Measurements from ENCODE around the gene FZR1. TPM values are rescaled to one million over a fixed set of nuclear protein-coding genes. Genes with fewer than 3 reads are reported as not detected.

Gene FZR1
- total and polyA plus RNA-seq, 2 of the 8 experiments (the other 6 are each of a cell fraction or from before 2014, with no cell fraction given), result 21.6 to 35.5 TPM

- Histone ChIP-seq H3K36me3 (ENCODE audit: control insufficient read depth in 2 of 4, insufficient read depth in 4 of 4, low read length in 3 of 4) (no peaks in the 10 kb centered on the region; a peak in 2 of 8 replicates), H3K27ac (ENCODE audit: low read depth, low read length) (no peak overlapping the region; the same call in 1 of the 2 replicates), H4K20me1 (replicated peaks in 1 of 2; ENCODE audit: control insufficient read depth in 1 of 2, insufficient read depth in 2 of 2, low read length in 2 of 2) (peaks cover 15 to 26% of the 10 kb centered on the region in 2 experiments), H2BK15ac (ENCODE audit: low read length) (no peak overlapping the region), H3K79me1 (ENCODE audit: low read depth, low read length) (peaks cover 21% of the 10 kb centered on the region), H3K4me1 (replicated peaks in 1 of 4; ENCODE audit: control insufficient read depth in 3 of 4, insufficient read depth in 4 of 4, low read length in 3 of 4) (peaks cover 0 to 9% (median 7%) of the 10 kb centered on the region in 4 experiments; a peak in 3 of 7 replicates), H3K4me2 (ENCODE audit: insufficient read depth in 1 of 2, low read depth in 2 of 2, low read length in 2 of 2) (peak overlapping the region; percentile 95 to 99), H3K18ac (ENCODE audit: extremely low read depth, low read length) (0 out of 2 replicates have a peak overlapping the region, but pooled peaks have one; percentile 19), H4K5ac (ENCODE audit: insufficient read length, low read depth, low read length) (no peak overlapping the region), H3K23ac (ENCODE audit: insufficient read length) (peak overlapping the region; percentile 28), H3K56ac (replicated peaks; ENCODE audit: insufficient read length, low read depth, low read length) (no peak overlapping the region), H3K4ac (replicated peaks; ENCODE audit: insufficient read length, low read depth, low read length) (peak overlapping the region; percentile 53), H3K14ac (ENCODE audit: insufficient read length) (no peak overlapping the region), H2BK120ac (replicated peaks; ENCODE audit: low read depth, low read length) (no peak overlapping the region), H3K9ac (replicated peaks in 1 of 4; ENCODE audit: extremely low read depth in 1 of 4, low read depth in 3 of 4, low read length in 3 of 4) (peak overlapping the region; percentile 6 to 73 (median 46)), H3K23me2 (ENCODE audit: low read depth, low read length) (peaks cover 18% of the 10 kb centered on the region), H2BK20ac (ENCODE audit: low read length) (no peak overlapping the region), H2BK12ac (ENCODE audit: low read depth, low read length) (no peak overlapping the region), H2AFZ (ENCODE audit: low read length) (no peak overlapping the region), H4K91ac (replicated peaks; ENCODE audit: insufficient read length, low read length) (no peak overlapping the region), H2AK5ac (ENCODE audit: low read depth, low read length) (no peak overlapping the region), H3K4me3 (ENCODE audit: extremely low read depth in 1 of 4, insufficient read depth in 2 of 4, low read depth in 3 of 4, low read length in 4 of 4) (peak overlapping the region; percentile 44 to 98 (median 58)), H2BK5ac (ENCODE audit: low read depth, low read length) (no peak overlapping the region; the same call in 1 of the 2 replicates), H3K9me3 (ENCODE audit: insufficient read depth in 2 of 2, low read depth in 1 of 2, low read length in 1 of 2) (no peaks in the 10 kb centered on the region), H3K27me3 (replicated peaks in 1 of 4; ENCODE audit: control insufficient read depth in 3 of 4, extremely low read depth in 1 of 4, insufficient read depth in 3 of 4, low read length in 3 of 4) (no peaks in the 10 kb centered on the region), H4K8ac (ENCODE audit: extremely low read depth, insufficient read depth, low read length) (peak overlapping the region; percentile 95), H3K79me2 (ENCODE audit: control insufficient read depth in 1 of 2, insufficient read depth in 2 of 2, low read length in 2 of 2) (peaks cover 0 to 33% of the 10 kb centered on the region in 2 experiments; a peak in 2 of 4 replicates)
- DNase-seq (ENCODE audit: low read depth in 1 of 2, low spot score in 2 of 2) (no peak), FAIRE-seq (no peak)
- peak; percentile 52 for TF ChIP-seq SAP30 (IDR thresholded peaks at IDR 0.05; ENCODE audit: insufficient read depth, insufficient replicate concordance, low read length)
- TF ChIP-seq SP1 (IDR thresholded peaks at IDR 0.05; ENCODE audit: low read depth, low read length), result no peak
- TF ChIP-seq PHF8 (conservative IDR thresholded peaks at IDR 0.05; ENCODE audit: low read depth, low read length), result peak; percentile 65
- peak; percentile 62 for TF ChIP-seq KDM4A (IDR thresholded peaks at IDR 0.05; ENCODE audit: low read depth, low read length, severe bottlenecking)
- ChIA-PET POLR2A (ENCODE audit: partially characterized antibody) (interaction anchor here (0.9 to 1.5 kb wide), 4 partner anchors 8 to 32 kb away, joined by 3 to 6 read pairs (median 4); partner anchors contain the start of gene TEKTIP1), CTCF (ENCODE audit: partially characterized antibody) (interaction anchor here (0.6 to 1.0 kb wide), 3 partner anchors 22 to 561 kb away, joined by 3 read pairs; no protein-coding TSS in a partner anchor)
- 2% methylated on average over 22 of the region's 69 CpGs; no CpG with 5 or more reads in 1 of the 2 experiments for WGBS, 2 experiments (ENCODE audit: extremely low coverage in 1 of 2, insufficient coverage in 1 of 2, insufficient read length in 1 of 2, insufficient replicate concordance in 2 of 2, low coverage in 1 of 2, low lambda C conversion rate in 2 of 2, missing lambda C conversion rate in 1 of 2)
These were observed 551 bp downstream of the FZR1 start for GRCh38 chr19:3506384-3507340.
